Activated naive CD4-positive, alpha-beta T cell treated with anti-CD3 and anti-CD28 coated beads for 36 hours (primary cell): ENCODE data around the gene CEND1. TPM values are rescaled to one million over a fixed set of nuclear protein-coding genes. Genes with fewer than 3 reads are reported as not detected.

Experiments used
- CTCF ChIA-PET: fragments of 350-600 bp; sonication (Branson Sonifier 250); formaldehyde crosslinking; loops from one replicate; lab custom pipeline; 2021; ENCODE audit warnings: antibody characterized with exemption; lab: Charles Lee
- DNase-seq: peaks from one replicate; pipeline ENCODE4 v3.0.0-alpha.2; 2020
- H3K27ac Mint-ChIP-seq: one replicate; pipeline ENCODE4 v1.8.0; 2021; ENCODE audit warnings: mild to moderate bottlenecking, mixed read lengths
- H3K27me3 Mint-ChIP-seq: one replicate; pipeline ENCODE4 v1.8.0; 2021; ENCODE audit warnings: low read depth, mixed read lengths
- H3K36me3 Mint-ChIP-seq: one replicate; pipeline ENCODE4 v1.8.0; 2021; ENCODE audit warnings: low read depth, mixed read lengths
- H3K4me1 Mint-ChIP-seq: one replicate; pipeline ENCODE4 v1.8.0; 2021; ENCODE audit warnings: low read depth, mixed read lengths
- H3K4me3 Mint-ChIP-seq: one replicate; pipeline ENCODE4 v1.8.0; 2021; ENCODE audit warnings: mild to moderate bottlenecking, moderate library complexity, mixed read lengths
- H3K9me3 Mint-ChIP-seq: one replicate; pipeline ENCODE4 v1.8.0; 2021; ENCODE audit warnings: mixed read lengths
- intact Hi-C: fragments of 100-400 bp; cut with micrococcal nuclease; formaldehyde crosslinking; loops from one replicate; pipeline ENCODE4 v1.15.1; 2023
- total RNA-seq, 2 experiments: library from RNA; stranded (reverse); gene quantifications; one replicate each; pipeline ENCODE4 v1.2.3, GENCODE V29; 2021

Gene CEND1
- total RNA-seq, 2 experiments from 2014 or later: 0.17 TPM; not detected in 1

GRCh38 chr11:773830-774229, 16.1 kb downstream of the CEND1 start:
- no peaks in the 10 kb centered on the region for H3K27me3 Mint-ChIP-seq
- no peak overlapping the region for H3K27ac Mint-ChIP-seq
- CTCF ChIA-PET: no interaction called here

GRCh38 chr11:773425-773824, 16.5 kb downstream of the CEND1 start:
- Mint-ChIP-seq H3K27me3 (no peaks in the 10 kb centered on the region), H3K36me3 (peaks cover 4% of the 10 kb centered on the region), H3K9me3 (no peaks in the 10 kb centered on the region), H3K27ac (no peak overlapping the region), H3K4me1 (peaks cover 18% of the 10 kb centered on the region), H3K4me3 (no peak overlapping the region)
- intact Hi-C loops: no loop called here
- CTCF ChIA-PET: no interaction called here
- no peak for DNase-seq

More at GRCh38 chr11:773830-774229, 16.1 kb downstream of the CEND1 start:
- Mint-ChIP-seq H3K36me3 (peaks cover 4% of the 10 kb centered on the region), H3K4me1 (peaks cover 19% of the 10 kb centered on the region), H3K9me3 (no peaks in the 10 kb centered on the region), H3K4me3 (no peak overlapping the region)
- intact Hi-C loops: no loop called here
- no peak for DNase-seq

GRCh38 chr11:772429-773390, 17.2 kb downstream of the CEND1 start:
- DNase-seq: no peak
- Mint-ChIP-seq H3K27ac (no peak overlapping the region), H3K4me3 (no peak overlapping the region), H3K36me3 (peaks cover 4% of the 10 kb centered on the region), H3K9me3 (no peaks in the 10 kb centered on the region), H3K27me3 (no peaks in the 10 kb centered on the region), H3K4me1 (peaks cover 18% of the 10 kb centered on the region)
- intact Hi-C loops: no loop called here
- CTCF ChIA-PET: no interaction called here

GRCh38 chr11:771617-772204, 18.2 kb downstream of the CEND1 start:
- Mint-ChIP-seq H3K4me3 (no peak overlapping the region), H3K27me3 (no peaks in the 10 kb centered on the region), H3K4me1 (peaks cover 22% of the 10 kb centered on the region), H3K36me3 (peaks cover 5% of the 10 kb centered on the region), H3K27ac (no peak overlapping the region), H3K9me3 (no peaks in the 10 kb centered on the region)
- intact Hi-C loops: no loop called here
- no peak for DNase-seq
- CTCF ChIA-PET: no interaction called here

- Mint-ChIP-seq H3K9me3 (no peaks in the 10 kb centered on the region), H3K36me3 (peaks cover 5% of the 10 kb centered on the region), H3K4me3 (no peak overlapping the region), H3K27ac (no peak overlapping the region), H3K27me3 (no peaks in the 10 kb centered on the region), H3K4me1 (peaks cover 19% of the 10 kb centered on the region)
- DNase-seq: no peak
- CTCF ChIA-PET: no interaction called here
- intact Hi-C loops: no loop called here
These were observed 19.0 kb downstream of the CEND1 start for GRCh38 chr11:770642-771616.

- no peak for DNase-seq
- no peak overlapping the region for H3K27ac Mint-ChIP-seq
- intact Hi-C loops: no loop called here
- CTCF ChIA-PET: no interaction called here
- peaks cover 8% of the 10 kb centered on the region for H3K36me3 Mint-ChIP-seq
- no peaks in the 10 kb centered on the region for H3K27me3 Mint-ChIP-seq
- peaks cover 13% of the 10 kb centered on the region for H3K4me1 Mint-ChIP-seq
- no peaks in the 10 kb centered on the region for H3K9me3 Mint-ChIP-seq
- H3K4me3 Mint-ChIP-seq: no peak overlapping the region
These were observed 19.8 kb downstream of the CEND1 start for GRCh38 chr11:769887-770641.

- intact Hi-C loops: no loop called here
- Mint-ChIP-seq H3K9me3 (no peaks in the 10 kb centered on the region), H3K36me3 (peaks cover 14% of the 10 kb centered on the region), H3K27me3 (no peaks in the 10 kb centered on the region), H3K27ac (no peak overlapping the region), H3K4me1 (peaks cover 8% of the 10 kb centered on the region), H3K4me3 (no peak overlapping the region)
- CTCF ChIA-PET: no interaction called here
- DNase-seq: no peak
These were observed 22.7 kb downstream of the CEND1 start for GRCh38 chr11:767238-767637.

- peaks cover 15% of the 10 kb centered on the region for H3K36me3 Mint-ChIP-seq
These were observed 23.0 kb downstream of the CEND1 start for GRCh38 chr11:766936-767210.

GRCh38 chr11:766106-766935, 23.6 kb downstream of the CEND1 start:
- Mint-ChIP-seq H3K27ac (no peak overlapping the region), H3K4me1 (peaks cover 8% of the 10 kb centered on the region), H3K27me3 (no peaks in the 10 kb centered on the region), H3K9me3 (no peaks in the 10 kb centered on the region), H3K4me3 (no peak overlapping the region), H3K36me3 (peaks cover 15% of the 10 kb centered on the region)
- CTCF ChIA-PET: interaction anchor here (0.8 to 2.2 kb wide), 3 partner anchors 10 to 31 kb away, joined by 3 to 6 read pairs (median 4); no protein-coding TSS in a partner anchor
- intact Hi-C loops: no loop called here
- no peak for DNase-seq

More at GRCh38 chr11:766936-767210, 23.0 kb downstream of the CEND1 start:
- no peak for DNase-seq
- Mint-ChIP-seq H3K27me3 (no peaks in the 10 kb centered on the region), H3K4me1 (peaks cover 8% of the 10 kb centered on the region), H3K4me3 (no peak overlapping the region), H3K9me3 (no peaks in the 10 kb centered on the region), H3K27ac (no peak overlapping the region)
- intact Hi-C loops: no loop called here
- CTCF ChIA-PET: no interaction called here

GRCh38 chr11:765802-766091, 24.1 kb downstream of the CEND1 start:
- Mint-ChIP-seq H3K36me3 (peaks cover 15% of the 10 kb centered on the region), H3K4me1 (peaks cover 8% of the 10 kb centered on the region), H3K9me3 (no peaks in the 10 kb centered on the region), H3K4me3 (no peak overlapping the region), H3K27ac (no peak overlapping the region), H3K27me3 (no peaks in the 10 kb centered on the region)
- no peak for DNase-seq
- CTCF ChIA-PET: interaction anchor here (0.8 to 2.2 kb wide), 3 partner anchors 11 to 31 kb away, joined by 3 to 6 read pairs (median 4); no protein-coding TSS in a partner anchor
- intact Hi-C loops: loop anchor here (1.0 kb wide), 1 partner anchor 37 kb away; no protein-coding TSS in a partner anchor
